GM12878 (cell line): Measurements from ENCODE around the gene TOP3A. TPM values are rescaled to one million over a fixed set of nuclear protein-coding genes. Genes with fewer than 3 reads are reported as not detected.

ENCODE experiments used
- ASH2L ChIP-seq: fragments of 300-600, 200-600 bp; sonication (generic); IDR thresholded peaks from 2 replicates; pipeline ENCODE4 v1.6.1; 2017; ENCODE audit warnings: low read depth, mild to moderate bottlenecking, borderline replicate concordance
- BCL3 ChIP-seq: IDR thresholded peaks from 2 replicates; pipeline ENCODE4 v1.6.1; 2011; ENCODE audit warnings: borderline replicate concordance, low read depth, mild to moderate bottlenecking, moderate library complexity, low read length; ENCODE audit not compliant: insufficient read depth, poor library complexity, severe bottlenecking
- CEBPB ChIP-seq, 2 experiments: fragments of 150-350 bp in 1 of 2; IDR thresholded peaks; 2 replicates each; pipeline ENCODE4 v1.6.1; 2012 to 2014; ENCODE audit warnings: low read depth in 2 of 2, low read length in 2 of 2, borderline replicate concordance in 1 of 2, inconsistent platforms in 1 of 2
- DPF2 ChIP-seq: fragments of 450-650 bp; IDR thresholded peaks from 2 replicates; pipeline ENCODE4 v1.6.1; 2017; ENCODE audit warnings: mild to moderate bottlenecking
- E2F4 ChIP-seq: IDR thresholded peaks from 2 replicates; pipeline ENCODE4 v1.6.1; 2012; ENCODE audit warnings: low read depth, low read length, improper control_type of control experiment
- EED ChIP-seq: sonication (generic); IDR thresholded peaks from 2 replicates; pipeline ENCODE4 v1.6.1; 2016; ENCODE audit warnings: antibody characterized with exemption, low read depth
- ESRRA ChIP-seq: IDR thresholded peaks from 2 replicates; pipeline ENCODE4 v1.6.1; 2012; ENCODE audit warnings: mild to moderate bottlenecking, low read length, improper control_type of control experiment
- FOS ChIP-seq: IDR thresholded peaks from 3 replicates; pipeline ENCODE4 v1.6.1; 2011; ENCODE audit warnings: borderline replicate concordance; ENCODE audit not compliant: insufficient read length; ENCODE audit errors: extremely low read depth
- HDAC2 ChIP-seq: fragments of 200-600 bp; sonication (generic); IDR thresholded peaks from 2 replicates; pipeline ENCODE4 v1.6.1; 2017
- HSF1 ChIP-seq: fragments of 150-350 bp; IDR thresholded peaks from 2 replicates; pipeline ENCODE4 v1.6.1; 2014; ENCODE audit warnings: mild to moderate bottlenecking, low read depth, low read length
- JUNB ChIP-seq: IDR thresholded peaks from 2 replicates; pipeline ENCODE4 v1.6.1; 2016; ENCODE audit warnings: antibody characterized with exemption, mild to moderate bottlenecking
- KAT2A ChIP-seq: conservative IDR thresholded peaks from 2 replicates; pipeline ENCODE4 v1.6.1; 2011; ENCODE audit warnings: low read depth, low read length; ENCODE audit not compliant: control insufficient read depth
- KLF5 ChIP-seq: fragments of 450-650 bp; IDR thresholded peaks from 2 replicates; pipeline ENCODE4 v1.6.1; 2014; ENCODE audit warnings: mild to moderate bottlenecking; ENCODE audit not compliant: partially characterized antibody
- MAX ChIP-seq: IDR thresholded peaks from 2 replicates; pipeline ENCODE4 v1.6.1; 2012; ENCODE audit warnings: low read depth, low read length, improper control_type of control experiment
- MEF2A ChIP-seq: IDR thresholded peaks from 2 replicates; pipeline ENCODE4 v1.6.1; 2011; ENCODE audit warnings: low read depth, mild to moderate bottlenecking, low read length, moderate library complexity; ENCODE audit not compliant: insufficient read depth
- MYC ChIP-seq: IDR thresholded peaks from 2 replicates; pipeline ENCODE4 v1.6.1; 2011; ENCODE audit warnings: mild to moderate bottlenecking, low read length, moderate library complexity, inconsistent platforms; ENCODE audit not compliant: insufficient read depth, insufficient replicate concordance, insufficient read length, severe bottlenecking
- PAX8 ChIP-seq: fragments of 450-650 bp; IDR thresholded peaks from 2 replicates; pipeline ENCODE4 v1.6.1; 2017; ENCODE audit warnings: mild to moderate bottlenecking, moderate library complexity
- PBX3 ChIP-seq: IDR thresholded peaks from 2 replicates; pipeline ENCODE4 v1.6.1; 2011; ENCODE audit warnings: mild to moderate bottlenecking, low read depth, low read length, moderate library complexity; ENCODE audit not compliant: insufficient replicate concordance
- POLR2AphosphoS2 ChIP-seq: IDR thresholded peaks from 2 replicates; pipeline ENCODE4 v1.6.1; 2011; ENCODE audit warnings: low read depth, mild to moderate bottlenecking, low read length, improper control_type of control experiment, moderate library complexity
- TBL1XR1 ChIP-seq: IDR thresholded peaks from 2 replicates; pipeline ENCODE4 v1.6.1; 2012; ENCODE audit warnings: low read depth, low read length, improper control_type of control experiment
- TCF12 ChIP-seq: IDR thresholded peaks from 2 replicates; pipeline ENCODE4 v1.6.1; 2011; ENCODE audit warnings: low read depth, mild to moderate bottlenecking, low read length
- YY1 ChIP-seq: IDR thresholded peaks from 2 replicates; pipeline ENCODE4 v1.6.1; 2011; ENCODE audit warnings: low read depth, mild to moderate bottlenecking, low read length
- ZNF207 ChIP-seq: fragments of 450-650 bp; IDR thresholded peaks from 2 replicates; pipeline ENCODE4 v1.6.1; 2014; ENCODE audit warnings: antibody characterized with exemption, mild to moderate bottlenecking, borderline replicate concordance
- ZNF217 ChIP-seq: fragments of 450-650 bp; IDR thresholded peaks from 2 replicates; pipeline ENCODE4 v1.6.1; 2017; ENCODE audit warnings: antibody characterized with exemption, mild to moderate bottlenecking
- ZNF274 ChIP-seq: IDR thresholded peaks from one replicate; pipeline ENCODE4 v1.8.0; 2011; ENCODE audit not compliant: insufficient read length, insufficient read depth
- polyA plus RNA-seq, 11 experiments: library from polyadenylated mRNA; depleted of rRNA in 4 of 11; unstranded in 6 of 11; stranded (reverse) in 5 of 11; fragments of >200 nt; fragmentation: Nextera tagmentation in 4 of 11; fragmentation: Illumina TruSeq in 1 of 11; extraction: Ambion mirVana in 4 of 11; extraction: Trizol in 1 of 11; gene quantifications; 1 replicate in 1 of 11; 2 replicates in 10 of 11; pipeline versions ENCODE4 v1.2.1 to v1.2.3, GENCODE V29; 2011 to 2016; ENCODE audit warnings: inconsistent platforms in 2 of 11, missing spikeins in 2 of 11, low read depth in 1 of 11
- total RNA-seq, 4 experiments: library from RNA; depleted of rRNA in 3 of 4; stranded (reverse); fragments of >200 nt in 3 of 4; fragmentation: Illumina TruSeq in 1 of 4; extraction: Trizol in 1 of 4; gene quantifications; 2 replicates each; pipeline versions ENCODE4 v1.2.1 to v1.2.3, GENCODE V29; 2013 to 2021

TOP3A gene
- total and polyA plus RNA-seq, 10 of the 15 experiments (the other 5 are each of a cell fraction or from before 2014, with no cell fraction given): 4.2 to 51.9 (median 31.8) TPM

- TF ChIP-seq KAT2A (no peak), FOS (peak; percentile 45), ZNF217 (no peak), DPF2 (0 out of 2 replicates have a peak, but pooled peaks have one; percentile 14), HSF1 (no peak), JUNB (no peak), PAX8 (no peak), POLR2AphosphoS2 (no peak), E2F4 (peak; percentile 33; the same call in 1 of the 2 replicates), CEBPB (IDR thresholded peaks at IDR 0.05; ENCODE audit: borderline replicate concordance in 1 of 2, low read depth in 2 of 2, low read length in 2 of 2) (no peak), MEF2A (no peak), ZNF207 (no peak), EED (no peak), HDAC2 (0 out of 2 replicates have a peak, but pooled peaks have one; percentile 94), PBX3 (no peak), KLF5 (no peak), ASH2L (no peak), MAX (peak; percentile 90), MYC (peak; percentile 72), TCF12 (peak; percentile 15; the same call in 1 of the 2 replicates), ZNF274 (no peak), TBL1XR1 (peak; percentile 24; the same call in 1 of the 2 replicates), BCL3 (no peak), YY1 (peak; percentile 98), ESRRA (no peak)
Measured at GRCh38 chr17:18314731-18315561, at the start of gene TOP3A, which contains the start of gene SMCR8 (continued).
